ENCODE measurements around the gene PMPCA.
A peak's percentile ranks its signal among the peaks of the same experiment; 100 is the strongest.

DNA sequence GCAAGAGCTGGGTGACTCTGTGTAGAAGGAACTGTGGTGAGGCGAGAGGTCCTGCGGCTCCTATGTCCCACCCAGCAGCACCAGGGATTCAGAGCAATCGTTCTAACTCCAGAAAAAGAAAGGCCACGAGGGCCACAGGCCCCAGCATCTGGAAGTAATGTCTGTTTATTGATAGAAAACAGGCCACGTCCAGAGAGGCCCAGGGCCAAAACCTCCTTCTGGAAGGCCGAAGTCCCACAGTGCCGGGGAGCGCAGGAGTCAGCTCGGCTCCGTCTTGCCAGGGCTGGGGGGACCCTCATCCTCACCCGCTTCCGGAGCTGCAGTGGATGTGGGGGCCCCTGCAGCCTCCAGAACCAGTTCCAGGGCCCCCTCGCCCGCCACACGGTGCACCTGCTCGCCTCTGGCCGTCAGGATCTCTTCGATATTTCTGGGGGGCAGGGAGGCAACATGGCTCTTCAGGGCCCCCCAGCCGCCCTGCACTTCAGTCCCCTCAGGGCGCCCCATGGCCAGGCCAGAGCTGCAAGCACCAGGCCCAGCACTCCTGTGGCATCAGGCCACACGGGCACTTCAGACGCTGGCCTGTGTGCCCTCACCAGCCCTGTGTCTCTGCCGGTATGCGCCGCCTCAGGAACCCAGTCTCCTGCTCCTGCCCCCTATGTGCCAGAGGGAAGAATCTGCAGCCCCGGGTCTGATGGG, 48.6 kb upstream of the PMPCA start:
- TF ChIP-seq SP2 (IDR thresholded peaks at IDR 0.05; ENCODE audit: low read length) (no peak), KDM5A (IDR thresholded peaks at IDR 0.05; ENCODE audit: low read length) (no peak), CTCF (IDR thresholded peaks at IDR 0.05; ENCODE audit: control extremely low read depth in 1 of 3, insufficient read depth in 1 of 3, low read depth in 1 of 3, low read length in 3 of 3) (peak in 1 of 3 experiments; percentile 10; a peak in 1 of 4 replicates), JUN (IDR thresholded peaks at IDR 0.05; ENCODE audit: low read depth, low read length) (no peak), POLR2A (IDR thresholded peaks at IDR 0.05; ENCODE audit: control extremely low read depth in 1 of 2, low read depth in 2 of 2, low read length in 2 of 2) (no peak), SRF (IDR thresholded peaks at IDR 0.05; ENCODE audit: low read depth, low read length) (no peak), EZH2 (IDR thresholded peaks at IDR 0.05; ENCODE audit: low read depth, low read length, severe bottlenecking) (no peak), CREB1 (IDR thresholded peaks at IDR 0.05) (no peak), GABPA (IDR thresholded peaks at IDR 0.05; ENCODE audit: borderline replicate concordance, insufficient read depth, low read length) (no peak), RXRA (IDR thresholded peaks at IDR 0.05; ENCODE audit: insufficient read depth, low read depth, low read length) (no peak), EGR1 (IDR thresholded peaks at IDR 0.05; ENCODE audit: borderline replicate concordance, low read depth, low read length) (no peak)

Measured in H1 (cell line).